Renal cortex interstitium (tissue), 11 donors: ENCODE measurements around the gene MARCHF4. TPM values are rescaled to one million over a fixed set of nuclear protein-coding genes. Genes with fewer than 3 reads are reported as not detected.
"Not testable (repeated sequence)": the region's sequence is repeated elsewhere in the genome, so short reads cannot be mapped to it uniquely, and the experiment has no call there.

Source experiments
- DNase-seq, 11 donors: peaks; one replicate each; pipeline ENCODE4 v3.0.0-alpha.2; 2013; ENCODE audit warnings: low read depth in 9 of 11, low spot score in 4 of 11; ENCODE audit errors: extremely low read depth in 1 of 11
- polyA plus RNA-seq, 3 donors: library from polyadenylated mRNA; unstranded; fragments of 120-200 nt; gene quantifications; one replicate each; pipeline ENCODE4 v1.2.1, GENCODE V29; 2013; ENCODE audit not compliant: insufficient read length in 3 of 3

The MARCHF4 gene
- polyA plus RNA-seq, 3 donors = 0.06 to 0.11 (median 0.09) TPM

DNA sequence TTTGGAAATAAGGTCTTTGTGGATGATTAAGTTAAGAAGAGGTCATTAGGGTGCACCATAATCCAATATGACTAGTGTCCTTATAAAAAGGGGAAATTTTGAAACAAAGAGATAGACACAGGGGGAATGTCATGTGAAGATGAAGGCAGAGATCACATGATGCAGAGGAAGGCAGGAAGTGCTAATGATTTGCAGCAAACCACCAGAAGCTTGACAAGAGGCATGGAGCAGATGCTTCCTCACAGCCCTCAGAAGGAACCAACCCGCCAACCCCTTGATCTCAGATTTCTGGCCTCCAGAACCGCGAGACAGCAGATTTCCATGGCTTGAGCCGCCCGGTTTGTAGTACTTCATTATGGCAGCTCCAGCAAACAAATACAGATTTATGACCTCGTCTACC, 22.6 kb upstream of the MARCHF4 start:
- DNase-seq = no peak

GRCh38 chr2:216392945-216393840, 20.9 kb upstream of the MARCHF4 start:
- no peak for DNase-seq

GRCh38 chr2:216392018-216392562, 19.8 kb upstream of the MARCHF4 start:
- DNase-seq = no peak

GRCh38 chr2:216391401-216391800, 19.1 kb upstream of the MARCHF4 start:
- no peak for DNase-seq

DNA sequence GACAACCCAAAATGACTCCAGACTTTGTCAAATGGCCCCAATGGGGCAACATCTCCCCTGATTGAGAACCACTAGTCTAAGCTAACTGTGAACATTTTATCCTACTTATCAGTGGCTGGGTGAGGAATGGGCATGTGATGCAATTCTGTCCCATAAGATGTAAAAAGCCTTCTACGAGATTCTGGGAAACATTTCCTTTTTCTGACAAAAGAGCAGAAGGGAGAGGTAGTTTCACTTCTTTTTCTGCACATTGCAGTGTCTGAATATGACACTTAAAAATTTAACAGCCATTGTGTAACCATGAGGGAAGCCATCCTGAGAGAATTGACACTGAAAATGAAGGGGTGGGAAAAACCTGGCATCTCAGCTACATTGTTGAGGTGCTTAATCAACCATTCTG, 17.3 kb upstream of the MARCHF4 start:
- DNase-seq = no peak

GRCh38 chr2:216388046-216388884, 16.0 kb upstream of the MARCHF4 start:
- no peak for DNase-seq

DNA sequence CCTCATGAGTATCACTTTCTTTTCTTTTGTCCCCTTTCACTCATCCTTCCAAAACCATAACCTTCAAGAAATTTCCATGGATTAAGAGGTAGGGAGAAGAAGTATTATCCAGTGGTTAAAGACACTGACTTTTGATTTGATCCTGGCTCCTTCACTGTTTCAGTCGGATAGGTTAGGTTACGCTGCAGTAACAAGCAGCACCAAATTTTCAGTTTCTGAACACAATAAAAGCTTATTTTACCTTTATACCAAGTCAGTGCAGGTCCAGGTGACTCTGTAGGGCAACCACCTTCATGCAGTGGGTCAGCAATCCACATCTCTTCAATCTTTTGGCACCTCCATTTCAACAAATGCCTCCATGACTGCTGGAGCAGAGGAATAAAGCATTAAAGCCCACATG, 15.0 kb upstream of the MARCHF4 start:
- no peak for DNase-seq

DNA sequence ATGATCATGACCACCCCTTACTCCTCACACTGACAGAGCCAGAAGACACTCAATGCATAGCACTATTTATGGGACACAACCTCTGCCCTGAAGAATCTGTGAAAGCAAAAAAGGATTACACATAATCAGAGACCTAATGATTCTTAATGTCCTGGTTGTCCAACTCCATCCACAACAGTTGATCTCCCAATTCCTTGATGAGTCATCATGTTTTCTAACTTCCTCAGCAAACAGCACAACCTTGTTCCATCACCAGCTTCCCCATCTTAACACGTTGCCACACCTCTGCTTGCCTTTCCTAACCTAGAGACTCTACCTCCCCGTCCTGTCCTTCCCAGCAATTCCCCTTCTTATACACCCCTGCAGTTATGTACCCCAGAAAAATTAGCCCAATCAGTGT, 13.2 kb upstream of the MARCHF4 start:
- DNase-seq = no peak

DNA sequence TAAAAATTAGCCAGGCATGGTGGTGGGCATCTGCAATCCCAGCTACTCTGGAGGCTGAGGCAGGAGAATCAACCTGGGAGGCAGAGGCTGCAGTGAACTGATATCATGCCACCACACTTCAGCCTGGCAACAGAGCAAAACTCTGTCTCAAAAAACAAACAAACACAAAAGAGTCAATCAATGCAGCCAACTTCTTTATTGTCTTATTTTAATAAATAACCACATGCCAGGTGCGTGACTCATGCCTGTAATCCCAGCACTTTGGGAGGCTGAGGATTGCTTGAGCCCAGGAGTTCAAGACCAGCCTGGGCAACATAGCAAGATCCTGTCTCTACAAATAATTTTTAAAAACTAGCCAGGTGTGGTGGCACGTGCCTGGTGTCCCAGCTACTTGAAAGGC, 12.1 kb upstream of the MARCHF4 start:
- DNase-seq = not testable (repeated sequence)

DNA sequence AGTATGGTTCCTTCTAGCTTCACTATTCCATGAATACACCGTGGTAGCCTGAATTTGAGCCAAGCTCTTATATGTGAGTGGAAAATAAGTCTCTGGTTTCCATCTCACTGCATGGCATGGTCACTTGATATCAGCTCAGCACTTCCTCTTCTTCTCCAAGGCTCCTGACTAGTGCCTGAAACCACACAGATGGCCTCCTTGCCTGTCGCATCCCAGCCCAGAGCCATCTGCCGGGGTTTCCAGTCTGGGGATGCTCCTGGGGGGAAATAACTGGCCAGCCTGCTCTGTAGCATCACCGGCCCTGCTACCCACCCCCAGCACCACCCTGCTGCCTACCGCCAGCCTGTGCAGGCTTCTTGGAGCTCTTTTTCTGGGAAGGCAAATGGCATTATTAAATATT, 7.7 kb upstream of the MARCHF4 start:
- DNase-seq = no peak

DNA sequence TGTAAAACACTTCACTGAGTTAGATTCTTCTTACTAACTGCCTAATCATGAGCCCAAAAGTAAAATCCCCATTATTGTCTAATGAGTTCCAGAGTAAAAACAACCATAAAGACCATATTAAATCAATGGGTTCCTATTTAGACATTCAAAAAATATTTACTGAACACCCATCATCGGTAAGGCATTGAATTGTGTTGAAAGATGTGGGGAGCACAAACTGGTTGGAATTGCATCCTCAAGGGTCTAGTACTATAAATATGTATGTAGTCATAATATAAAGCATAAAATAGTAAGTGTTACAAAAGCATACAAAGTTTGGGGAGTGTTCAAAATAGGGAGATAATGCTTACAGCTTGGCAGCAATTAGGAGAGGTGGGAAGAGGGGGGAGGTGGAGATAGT, 3.0 kb upstream of the MARCHF4 start:
- DNase-seq = no peak

GRCh38 chr2:216373896-216374295, 1.6 kb upstream of the MARCHF4 start:
- no peak for DNase-seq

DNA sequence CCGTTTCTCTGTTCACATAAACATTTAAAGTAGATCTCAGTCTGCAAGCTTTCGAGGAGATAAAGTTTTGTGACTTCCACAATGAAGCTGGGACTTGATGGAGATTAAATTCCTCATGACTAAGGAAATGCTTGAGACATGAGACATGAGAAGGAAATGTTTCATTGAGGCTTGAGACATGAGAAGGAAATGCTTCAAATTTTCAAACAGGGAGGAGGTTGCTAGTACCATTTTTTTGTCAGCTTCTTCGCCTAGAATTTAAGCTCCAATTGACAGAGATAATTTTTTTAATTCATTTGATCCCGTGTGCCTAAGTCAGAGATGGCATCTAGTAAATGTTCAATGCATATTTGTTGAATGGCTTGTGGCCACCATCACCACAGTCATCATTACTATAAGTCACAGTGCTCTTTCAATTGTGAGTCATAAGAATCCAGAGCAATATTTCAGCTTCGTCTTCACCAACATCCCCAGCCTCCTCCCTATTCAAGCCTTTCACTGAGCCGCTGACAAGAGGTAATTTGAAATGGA, 543 bp upstream of the MARCHF4 start:
- DNase-seq = no peak

DNA sequence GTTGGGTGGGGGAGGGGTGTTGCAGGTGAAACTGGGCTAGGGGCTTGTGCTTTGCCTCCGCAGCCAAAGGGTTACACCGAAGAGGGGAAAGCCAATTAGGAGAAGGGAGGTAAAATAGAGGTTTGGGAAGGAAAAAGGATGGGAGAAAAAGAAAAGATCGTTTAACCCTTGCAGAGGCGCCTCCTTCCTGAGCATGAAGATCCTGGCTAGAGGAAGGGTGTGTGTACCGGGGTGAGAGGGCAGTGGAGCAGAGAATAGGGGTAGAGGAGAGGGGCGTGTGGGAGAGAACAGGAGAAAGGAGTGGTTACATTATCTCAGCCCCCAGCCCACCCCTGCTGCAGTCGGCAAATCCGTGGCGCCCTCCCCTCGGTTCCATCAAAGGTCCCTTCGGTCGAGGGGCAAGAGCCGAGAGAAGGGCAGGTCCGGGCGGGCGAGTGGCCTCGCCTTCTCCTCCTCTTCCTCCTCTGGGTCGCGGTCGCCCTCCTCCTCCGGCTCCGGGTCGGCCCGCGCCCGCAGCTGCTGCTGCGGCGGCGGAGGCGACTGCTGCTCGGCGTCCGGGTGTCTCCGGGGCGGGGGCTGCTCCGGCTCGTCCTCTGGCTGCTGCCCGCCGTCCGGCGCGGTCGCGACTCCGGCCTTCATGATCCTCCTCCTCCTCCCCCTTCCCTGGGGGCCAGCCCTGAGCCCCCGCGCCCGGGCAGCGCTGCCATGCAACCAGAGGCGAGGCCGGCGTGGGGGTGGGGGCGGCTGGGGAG, 1.1 kb downstream of the MARCHF4 start:
- no peak for DNase-seq

DNA sequence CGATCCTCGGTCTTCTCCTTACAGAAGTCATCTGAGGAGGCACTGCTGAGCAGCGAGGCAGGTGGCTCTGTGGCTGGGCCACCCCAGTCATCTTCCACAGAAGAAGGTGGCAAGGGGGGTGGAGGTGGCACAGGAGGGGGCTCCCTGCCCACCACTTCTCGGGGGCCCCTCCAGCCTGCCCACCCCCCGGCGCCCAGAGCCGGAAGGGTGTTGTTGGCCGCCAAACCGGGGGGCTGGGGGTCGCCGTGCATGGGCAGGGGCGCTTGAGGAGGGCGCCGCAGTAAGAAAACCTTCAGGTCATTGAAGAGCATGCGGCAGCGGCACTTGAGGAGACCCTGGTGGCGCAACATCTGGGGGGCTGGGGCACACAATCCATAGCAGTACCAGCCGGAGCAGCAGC, 2.5 kb downstream of the MARCHF4 start:
- DNase-seq = no peak

- DNase-seq = no peak
These were observed 5.4 kb downstream of the MARCHF4 start for GRCh38 chr2:216366777-216367471.

DNA sequence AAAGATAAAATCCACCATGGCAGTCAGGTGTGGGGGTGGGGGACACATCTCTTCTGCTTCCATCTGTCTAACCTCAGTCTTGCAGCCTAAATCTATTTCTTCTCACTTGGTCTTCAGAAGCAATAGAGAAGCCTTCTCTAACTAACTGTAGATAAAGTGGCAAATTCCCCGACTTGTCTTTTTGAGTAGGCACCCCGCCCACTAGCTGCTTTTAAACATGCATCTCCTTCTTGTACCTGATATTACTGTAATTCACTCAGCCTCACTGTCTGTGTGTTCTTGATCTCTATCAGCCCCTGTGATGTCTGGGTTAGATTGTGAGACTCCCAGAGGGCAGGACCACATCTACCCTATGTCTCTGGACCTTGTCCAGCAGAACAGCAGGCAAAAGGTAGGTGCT, 6.8 kb downstream of the MARCHF4 start:
- no peak for DNase-seq

DNA sequence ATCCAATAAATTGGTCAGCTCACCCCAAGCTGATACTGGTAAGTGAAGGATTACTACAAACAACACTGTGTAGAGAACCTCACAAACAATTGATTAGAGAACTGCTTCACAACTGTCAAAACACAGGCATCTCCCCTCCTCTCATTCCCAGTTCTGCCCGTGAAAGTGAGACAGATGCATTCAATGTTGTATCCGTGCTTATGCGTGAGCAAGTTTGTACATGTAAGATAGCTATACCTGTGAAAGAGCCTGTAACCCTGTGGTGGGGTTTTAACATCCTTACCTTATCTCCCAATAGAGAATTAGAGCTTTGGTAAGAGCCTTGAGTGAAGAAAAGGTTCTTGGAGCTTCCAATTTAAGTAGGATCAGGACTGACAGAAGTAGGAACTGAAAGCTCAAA, 9.1 kb downstream of the MARCHF4 start:
- no peak for DNase-seq
